ENCODE measurements around the gene MDP1. TPM values are rescaled to one million over a fixed set of nuclear protein-coding genes. Genes with fewer than 3 reads are reported as not detected.
A peak's percentile ranks its signal among the peaks of the same experiment; 100 is the strongest.
"Not testable (repeated sequence)": the region's sequence is repeated elsewhere in the genome, so short reads cannot be mapped to it uniquely, and the experiment has no call there.

Gene MDP1
- total RNA-seq, 4 donors from 2014 or later, result 7.4 to 17.5 (median 10.5) TPM

- Histone ChIP-seq H3K36me3 (no peaks in the 10 kb centered on the region), H3K9me3 (no peaks in the 10 kb centered on the region), H3K4me3 (no peak overlapping the region), H3K27ac (no peak overlapping the region), H3K4me1 (no peaks in the 10 kb centered on the region), H3K27me3 (no peaks in the 10 kb centered on the region)
- no peak for TF ChIP-seq CTCF (IDR thresholded peaks at IDR 0.05)
- TF ChIP-seq POLR2A (IDR thresholded peaks at IDR 0.05), result no peak
- DNase-seq, result peak in 1 of 3 donors; percentile 40
Observed at GRCh38 chr14:24249230-24250021, 33.6 kb upstream of the MDP1 start.

DNA sequence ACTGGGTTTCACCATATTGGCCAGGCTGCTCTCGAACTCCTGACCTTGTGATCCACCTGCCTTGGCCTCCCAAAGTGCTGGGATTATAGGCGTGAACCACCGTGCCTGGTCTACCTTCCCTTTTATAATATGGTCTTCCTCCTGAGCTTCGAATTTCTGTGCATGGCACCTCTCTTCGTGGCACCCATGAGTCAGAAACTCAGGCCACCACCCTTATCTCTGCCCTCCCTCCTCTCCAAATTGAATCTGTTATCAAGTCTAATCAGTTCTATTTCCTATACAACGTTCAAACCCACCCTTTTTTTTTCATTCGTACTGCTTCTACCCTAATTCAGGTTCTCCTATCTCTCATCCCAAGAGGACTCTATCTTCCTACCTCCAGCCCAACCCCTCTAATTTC, 31.6 kb upstream of the MDP1 start:
- Histone ChIP-seq H3K27me3 (no peaks in the 10 kb centered on the region), H3K27ac (peak overlapping the region in 3 of 4 donors; percentile 45 to 68 (median 46)), H3K36me3 (no peaks in the 10 kb centered on the region), H3K4me3 (no peak overlapping the region), H3K9me3 (no peaks in the 10 kb centered on the region), H3K4me1 (peaks cover 0 to 7% (median 0%) of the 10 kb centered on the region in 4 donors)
- DNase-seq, result no peak
- no peak for TF ChIP-seq CTCF (IDR thresholded peaks at IDR 0.05)
- TF ChIP-seq POLR2A (IDR thresholded peaks at IDR 0.05), result no peak

- no peaks in the 10 kb centered on the region for H3K36me3 ChIP-seq
- no peak overlapping the region for H3K4me3 ChIP-seq
- no peaks in the 10 kb centered on the region for H3K27me3 ChIP-seq
- H3K27ac ChIP-seq, result peak overlapping the region; percentile 42 to 68 (median 46)
- peaks cover 0 to 7% (median 0%) of the 10 kb centered on the region in 4 donors for H3K4me1 ChIP-seq
- H3K9me3 ChIP-seq, result no peaks in the 10 kb centered on the region
- peak in 1 of 3 donors; percentile 9 for DNase-seq
- no peak for TF ChIP-seq POLR2A (IDR thresholded peaks at IDR 0.05)
- no peak for TF ChIP-seq CTCF (IDR thresholded peaks at IDR 0.05)
Observed at GRCh38 chr14:24246765-24247212, 30.9 kb upstream of the MDP1 start.

- not testable (repeated sequence) for H3K27ac ChIP-seq, H3K27me3 ChIP-seq, H3K36me3 ChIP-seq, H3K9me3 ChIP-seq, H3K4me3 ChIP-seq
- H3K4me1 ChIP-seq, result peaks cover 0 to 21% (median 6%) of the 10 kb centered on the region in 4 donors
- DNase-seq, result peak in 1 of 3 donors; percentile 23
Observed at GRCh38 chr14:24245350-24245749, 29.5 kb upstream of the MDP1 start.

GRCh38 chr14:24243336-24243836, 27.5 kb upstream of the MDP1 start:
- no peaks in the 10 kb centered on the region for H3K9me3 ChIP-seq
- DNase-seq, result peak in 1 of 3 donors; percentile 59
- peak overlapping the region; percentile 94 to 98 (median 96) for H3K27ac ChIP-seq
- peak overlapping the region; percentile 50 to 73 (median 63) for H3K4me3 ChIP-seq
- H3K4me1 ChIP-seq, result peaks cover 0 to 39% (median 7%) of the 10 kb centered on the region in 4 donors
- H3K36me3 ChIP-seq, result peaks cover 0 to 28% (median 0%) of the 10 kb centered on the region in 3 donors
- H3K27me3 ChIP-seq, result no peaks in the 10 kb centered on the region
- TF ChIP-seq CTCF (IDR thresholded peaks at IDR 0.05), result no peak
- TF ChIP-seq POLR2A (IDR thresholded peaks at IDR 0.05), result no peak

- Histone ChIP-seq H3K36me3 (peaks cover 0 to 43% (median 0%) of the 10 kb centered on the region in 3 donors), H3K27ac (peak overlapping the region; percentile 94 to 98 (median 96)), H3K27me3 (no peaks in the 10 kb centered on the region), H3K9me3 (no peaks in the 10 kb centered on the region), H3K4me1 (peaks cover 0 to 40% (median 7%) of the 10 kb centered on the region in 4 donors), H3K4me3 (peak overlapping the region; percentile 50 to 73 (median 63))
- DNase-seq, result peak; percentile 91 to 97 (median 97)
- no peak for TF ChIP-seq POLR2A (IDR thresholded peaks at IDR 0.05)
- peak; percentile 63 to 87 (median 78) for TF ChIP-seq CTCF (IDR thresholded peaks at IDR 0.05)
Observed at GRCh38 chr14:24241829-24242443, 26.1 kb upstream of the MDP1 start.
